ENCODE measurements around the gene ZRANB3.
"Not testable (repeated sequence)": the region's sequence is repeated elsewhere in the genome, so short reads cannot be mapped to it uniquely, and the experiment has no call there.

ZRANB3 gene

GRCh38 chr2:135320465-135321355, 210.3 kb downstream of the ZRANB3 start:
- DNase-seq (ENCODE audit: low spot score), result no peak

GRCh38 chr2:135318808-135319207, 212.2 kb downstream of the ZRANB3 start:
- DNase-seq (ENCODE audit: low spot score), result no peak

GRCh38 chr2:135317375-135317774, 213.6 kb downstream of the ZRANB3 start:
- no peak for DNase-seq (ENCODE audit: low spot score)

GRCh38 chr2:135311962-135312361, 219.1 kb downstream of the ZRANB3 start:
- DNase-seq (ENCODE audit: low spot score), result no peak

- DNase-seq (ENCODE audit: low spot score), result no peak
Measured at GRCh38 chr2:135311268-135311667, 219.8 kb downstream of the ZRANB3 start.

GRCh38 chr2:135304694-135305093, 226.3 kb downstream of the ZRANB3 start:
- DNase-seq (ENCODE audit: low spot score), result no peak

GRCh38 chr2:135299658-135300244, 231.3 kb downstream of the ZRANB3 start:
- no peak for DNase-seq (ENCODE audit: low spot score)

GRCh38 chr2:135299165-135299564, 231.9 kb downstream of the ZRANB3 start:
- no peak for DNase-seq (ENCODE audit: low spot score)

GRCh38 chr2:135287121-135287520, 243.9 kb downstream of the ZRANB3 start:
- not testable (repeated sequence) for DNase-seq (ENCODE audit: low spot score)

GRCh38 chr2:135285391-135285790, 245.6 kb downstream of the ZRANB3 start:
- no peak for DNase-seq (ENCODE audit: low spot score)

- no peak for DNase-seq (ENCODE audit: low spot score)
Measured at GRCh38 chr2:135281379-135281778, 249.6 kb downstream of the ZRANB3 start.

GRCh38 chr2:135279209-135279608, 251.8 kb downstream of the ZRANB3 start:
- no peak for DNase-seq (ENCODE audit: low spot score)

GRCh38 chr2:135276525-135276924, 254.5 kb downstream of the ZRANB3 start:
- no peak for DNase-seq (ENCODE audit: low spot score)

GRCh38 chr2:135271006-135271405, 260.0 kb downstream of the ZRANB3 start:
- DNase-seq (ENCODE audit: low spot score), result no peak

GRCh38 chr2:135265960-135266490, 265.0 kb downstream of the ZRANB3 start:
- no peak for DNase-seq (ENCODE audit: low spot score)

GRCh38 chr2:135259123-135259522, 271.9 kb downstream of the ZRANB3 start:
- DNase-seq (ENCODE audit: low spot score), result no peak

- DNase-seq (ENCODE audit: low spot score), result no peak
Measured at GRCh38 chr2:135258193-135258592, 272.8 kb downstream of the ZRANB3 start.

GRCh38 chr2:135257383-135258090, 273.5 kb downstream of the ZRANB3 start:
- DNase-seq (ENCODE audit: low spot score), result no peak

- DNase-seq (ENCODE audit: low spot score), result no peak
Measured at GRCh38 chr2:135256531-135257260, 274.3 kb downstream of the ZRANB3 start.

GRCh38 chr2:135255208-135255607, 275.8 kb downstream of the ZRANB3 start:
- no peak for DNase-seq (ENCODE audit: low spot score)

GRCh38 chr2:135252805-135253458, 278.1 kb downstream of the ZRANB3 start:
- DNase-seq (ENCODE audit: low spot score), result no peak

Data from LoVo (cell line).